Measurements from ENCODE around the gene TRMT1.

Gene TRMT1

DNA sequence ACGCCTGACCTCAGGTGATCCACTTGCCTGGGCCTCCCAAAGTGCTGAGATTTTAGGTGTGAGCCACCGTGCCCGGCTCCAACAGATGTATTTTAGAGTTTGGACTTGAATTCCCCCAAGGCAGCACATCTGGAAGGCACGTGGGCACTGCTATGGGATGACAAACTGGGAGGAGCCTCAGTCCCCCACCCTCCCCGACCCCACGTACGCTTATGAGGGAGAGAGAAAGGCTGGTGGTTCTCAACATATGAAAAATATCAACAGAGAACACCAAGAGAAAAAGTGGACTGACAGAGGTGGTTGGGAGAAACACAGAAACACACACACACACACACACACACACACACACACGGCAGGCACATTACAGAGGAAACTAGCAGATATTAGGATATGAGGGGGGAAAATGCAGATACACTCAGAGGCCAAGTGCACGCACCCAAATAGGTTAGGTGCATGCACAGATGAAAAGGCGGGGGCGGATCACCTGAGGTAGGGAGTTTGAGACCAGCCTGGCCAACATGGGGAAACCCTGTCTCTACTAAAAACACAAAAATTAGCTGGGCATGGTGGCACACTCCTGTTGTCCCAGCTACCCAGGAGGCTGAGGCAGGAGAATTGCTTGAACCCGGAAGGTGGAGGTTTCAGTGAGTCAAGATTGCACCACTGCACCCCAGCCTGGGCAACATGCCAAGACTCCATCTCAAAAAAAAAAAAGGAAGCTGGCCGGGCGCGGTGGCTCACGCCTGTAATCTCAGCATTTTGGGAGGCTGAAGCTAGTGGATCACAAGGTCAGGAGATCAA lies 30.4 kb upstream of the TRMT1 start:
- no peak overlapping the region for H2AFZ ChIP-seq (ENCODE audit: low read length)
- H3F3A ChIP-seq (ENCODE audit: insufficient read depth, low read length) = no peaks in the 10 kb centered on the region
- H3K27ac ChIP-seq (ENCODE audit: low read depth, low read length, poor library complexity, severe bottlenecking) = peak overlapping the region; percentile 7
- no peaks in the 10 kb centered on the region for H3K9me2 ChIP-seq (ENCODE audit: low read depth, low read length)
- no peak overlapping the region for H3K4me2 ChIP-seq (ENCODE audit: low read length)
- H3K9ac ChIP-seq (ENCODE audit: low read length) = no peak overlapping the region
- no peak overlapping the region for H3K4me3 ChIP-seq (ENCODE audit: low read depth, low read length, poor library complexity, severe bottlenecking)
- H3K36me3 ChIP-seq (ENCODE audit: insufficient read depth, low read length) = 0 out of 2 replicates have a peak, but pooled peaks cover 9% of the 10 kb centered on the region
- no peaks in the 10 kb centered on the region for H3K27me3 ChIP-seq (ENCODE audit: insufficient read depth, low read length)
- peaks cover 5% of the 10 kb centered on the region for H3K4me1 ChIP-seq (ENCODE audit: insufficient read depth, low read length, severe bottlenecking)
- no peaks in the 10 kb centered on the region for H3K79me2 ChIP-seq (ENCODE audit: insufficient read depth, low read length)
- no peaks in the 10 kb centered on the region for H4K20me1 ChIP-seq (ENCODE audit: insufficient read depth, low read length)
- no peaks in the 10 kb centered on the region for H3K9me3 ChIP-seq (ENCODE audit: low read length)
- TF ChIP-seq EZH2 (IDR thresholded peaks at IDR 0.05; ENCODE audit: borderline replicate concordance, low read length) = no peak
- TF ChIP-seq, protein P1, sequence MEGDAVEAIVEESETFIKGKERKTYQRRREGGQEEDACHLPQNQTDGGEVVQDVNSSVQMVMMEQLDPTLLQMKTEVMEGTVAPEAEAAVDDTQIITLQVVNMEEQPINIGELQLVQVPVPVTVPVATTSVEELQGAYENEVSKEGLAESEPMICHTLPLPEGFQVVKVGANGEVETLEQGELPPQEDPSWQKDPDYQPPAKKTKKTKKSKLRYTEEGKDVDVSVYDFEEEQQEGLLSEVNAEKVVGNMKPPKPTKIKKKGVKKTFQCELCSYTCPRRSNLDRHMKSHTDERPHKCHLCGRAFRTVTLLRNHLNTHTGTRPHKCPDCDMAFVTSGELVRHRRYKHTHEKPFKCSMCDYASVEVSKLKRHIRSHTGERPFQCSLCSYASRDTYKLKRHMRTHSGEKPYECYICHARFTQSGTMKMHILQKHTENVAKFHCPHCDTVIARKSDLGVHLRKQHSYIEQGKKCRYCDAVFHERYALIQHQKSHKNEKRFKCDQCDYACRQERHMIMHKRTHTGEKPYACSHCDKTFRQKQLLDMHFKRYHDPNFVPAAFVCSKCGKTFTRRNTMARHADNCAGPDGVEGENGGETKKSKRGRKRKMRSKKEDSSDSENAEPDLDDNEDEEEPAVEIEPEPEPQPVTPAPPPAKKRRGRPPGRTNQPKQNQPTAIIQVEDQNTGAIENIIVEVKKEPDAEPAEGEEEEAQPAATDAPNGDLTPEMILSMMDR (IDR thresholded peaks at IDR 0.05; ENCODE audit: low read length) = no peak

- no peak overlapping the region for H3K4me3 ChIP-seq (ENCODE audit: low read depth, low read length, poor library complexity, severe bottlenecking)
- H3K27me3 ChIP-seq (ENCODE audit: insufficient read depth, low read length) = no peaks in the 10 kb centered on the region
- H4K20me1 ChIP-seq (ENCODE audit: insufficient read depth, low read length) = no peaks in the 10 kb centered on the region
- no peak overlapping the region for H2AFZ ChIP-seq (ENCODE audit: low read length)
- H3K79me2 ChIP-seq (ENCODE audit: insufficient read depth, low read length) = no peaks in the 10 kb centered on the region
- H3F3A ChIP-seq (ENCODE audit: insufficient read depth, low read length) = no peaks in the 10 kb centered on the region
- no peak overlapping the region for H3K27ac ChIP-seq (ENCODE audit: low read depth, low read length, poor library complexity, severe bottlenecking)
- H3K4me1 ChIP-seq (ENCODE audit: insufficient read depth, low read length, severe bottlenecking) = no peaks in the 10 kb centered on the region
- no peak for TF ChIP-seq EZH2 (IDR thresholded peaks at IDR 0.05; ENCODE audit: borderline replicate concordance, low read length)
- H3K36me3 ChIP-seq (ENCODE audit: insufficient read depth, low read length) = peaks cover 51% of the 10 kb centered on the region
- H3K9me2 ChIP-seq (ENCODE audit: low read depth, low read length) = no peaks in the 10 kb centered on the region
- H3K9me3 ChIP-seq (ENCODE audit: low read length) = no peaks in the 10 kb centered on the region
- no peak overlapping the region for H3K4me2 ChIP-seq (ENCODE audit: low read length)
- no peak overlapping the region for H3K9ac ChIP-seq (ENCODE audit: low read length)
These were observed 23.2 kb upstream of the TRMT1 start for GRCh38 chr19:13139633-13140311.

- no peak overlapping the region for H3K4me3 ChIP-seq (ENCODE audit: low read depth, low read length, poor library complexity, severe bottlenecking)
- no peak overlapping the region for H3K9ac ChIP-seq (ENCODE audit: low read length)
- no peaks in the 10 kb centered on the region for H3K9me2 ChIP-seq (ENCODE audit: low read depth, low read length)
- H4K20me1 ChIP-seq (ENCODE audit: insufficient read depth, low read length) = no peaks in the 10 kb centered on the region
- H3K27me3 ChIP-seq (ENCODE audit: insufficient read depth, low read length) = no peaks in the 10 kb centered on the region
- H3K9me3 ChIP-seq (ENCODE audit: low read length) = no peaks in the 10 kb centered on the region
- 0 out of 2 replicates have a peak, but pooled peaks cover 1% of the 10 kb centered on the region for H3K79me2 ChIP-seq (ENCODE audit: insufficient read depth, low read length)
- H3K36me3 ChIP-seq (ENCODE audit: insufficient read depth, low read length) = peaks cover 51% of the 10 kb centered on the region
- no peak for TF ChIP-seq EZH2 (IDR thresholded peaks at IDR 0.05; ENCODE audit: borderline replicate concordance, low read length)
- TF ChIP-seq, protein P1 (IDR thresholded peaks at IDR 0.05; ENCODE audit: low read length) = no peak
- no peak overlapping the region for H2AFZ ChIP-seq (ENCODE audit: low read length)
- H3F3A ChIP-seq (ENCODE audit: insufficient read depth, low read length) = no peaks in the 10 kb centered on the region
- no peaks in the 10 kb centered on the region for H3K4me1 ChIP-seq (ENCODE audit: insufficient read depth, low read length, severe bottlenecking)
- H3K27ac ChIP-seq (ENCODE audit: low read depth, low read length, poor library complexity, severe bottlenecking) = no peak overlapping the region
- H3K4me2 ChIP-seq (ENCODE audit: low read length) = no peak overlapping the region
These were observed 22.3 kb upstream of the TRMT1 start for GRCh38 chr19:13138916-13139198.
